GM06990 (cell line): Measurements from ENCODE around the gene SLC11A1.

Source experiments
- DNase-seq: peaks from one replicate; pipeline ENCODE4 v3.0.0-alpha.2; 2011; ENCODE audit not compliant: insufficient read length; ENCODE audit errors: extremely low read depth
- H3K27me3 ChIP-seq: replicated peaks from 2 replicates; pipeline ENCODE4 v1.6.0; 2011; ENCODE audit warnings: low read length; ENCODE audit not compliant: control insufficient read depth, insufficient read depth
- H3K36me3 ChIP-seq: 2 replicates; pipeline ENCODE4 v1.5.1; 2011; ENCODE audit warnings: low read length; ENCODE audit not compliant: control insufficient read depth, insufficient read depth
- H3K4me3 ChIP-seq: replicated peaks from 2 replicates; pipeline ENCODE4 v1.5.1; 2011; ENCODE audit warnings: low read depth, mild to moderate bottlenecking, control low read depth, low read length
- CTCF ChIP-seq: IDR thresholded peaks from 2 replicates; pipeline ENCODE4 v1.5.1; 2011; ENCODE audit warnings: low read length, control low read depth, mild to moderate bottlenecking, inconsistent platforms; ENCODE audit not compliant: insufficient read depth, poor library complexity, severe bottlenecking

The SLC11A1 gene

DNA sequence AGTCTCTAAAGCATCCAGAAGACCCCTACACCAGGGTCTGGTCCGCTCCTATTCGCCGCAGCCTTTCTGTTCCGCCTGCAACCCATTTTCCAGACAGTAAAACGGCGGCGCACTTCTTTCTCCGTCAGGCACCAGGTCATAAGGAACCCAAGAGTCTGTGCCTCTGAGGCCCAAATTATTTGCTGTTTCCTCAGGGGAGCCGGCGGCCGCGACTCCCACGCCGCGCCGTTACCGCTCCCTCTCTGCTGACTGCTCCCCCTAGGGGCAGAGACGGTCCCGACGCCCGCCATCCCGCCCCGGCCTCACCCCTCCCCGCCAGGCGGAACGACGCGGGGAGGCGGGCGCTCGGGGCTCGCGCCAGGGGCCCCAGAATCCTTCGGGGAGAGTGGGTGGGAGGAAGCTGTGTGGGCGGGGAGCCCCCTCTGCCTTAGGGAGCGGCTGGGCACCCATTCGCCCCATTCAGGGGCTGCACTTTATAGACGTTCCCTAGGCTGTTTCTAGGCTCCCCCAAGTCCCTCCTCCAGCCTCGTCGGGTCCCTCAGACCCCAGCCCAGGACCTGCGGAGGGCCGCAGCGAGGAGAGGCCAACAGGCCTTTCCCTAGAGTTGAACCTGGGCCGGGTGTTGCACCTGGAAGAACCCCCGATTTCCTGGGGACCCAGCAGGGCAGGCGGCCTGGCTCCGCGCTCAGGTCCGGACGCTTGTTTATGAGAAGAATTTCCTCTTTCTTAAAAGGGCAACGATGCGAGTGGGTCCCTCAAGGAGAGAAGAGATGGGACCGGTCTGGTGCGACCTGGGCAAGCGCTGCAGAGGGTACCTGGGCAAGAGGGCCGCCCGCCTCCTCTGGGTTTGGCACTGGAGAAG, 14.0 kb downstream of the SLC11A1 start:
- peak; percentile 83 for TF ChIP-seq CTCF
- DNase-seq, result peak; percentile 98
- no peaks in the 10 kb centered on the region for H3K27me3 ChIP-seq
- no peaks in the 10 kb centered on the region for H3K36me3 ChIP-seq
- H3K4me3 ChIP-seq, result peak overlapping the region; percentile 78

- DNase-seq, result peak; percentile 77
- no peaks in the 10 kb centered on the region for H3K27me3 ChIP-seq
- H3K4me3 ChIP-seq, result peak overlapping the region; percentile 78
- TF ChIP-seq CTCF, result no peak
- no peaks in the 10 kb centered on the region for H3K36me3 ChIP-seq
Observed at GRCh38 chr2:218396688-218397462, 14.8 kb downstream of the SLC11A1 start.

DNA sequence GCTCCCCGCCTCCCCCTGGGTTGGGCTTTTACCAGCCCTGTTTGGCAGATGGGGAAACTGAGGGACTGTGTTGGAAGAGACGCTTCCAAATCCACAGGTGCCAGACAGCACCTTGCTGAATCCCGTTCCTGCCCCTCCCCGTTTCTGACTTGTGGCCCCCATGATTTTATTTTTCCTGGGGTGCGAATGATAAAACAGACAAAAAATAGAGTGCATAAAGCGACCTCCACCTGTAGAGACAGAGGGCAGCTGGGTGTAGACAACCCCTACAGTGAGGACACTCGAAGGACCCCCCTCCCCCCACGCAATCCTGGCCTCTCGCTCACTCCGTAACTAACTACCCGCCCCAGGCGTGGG, 15.4 kb downstream of the SLC11A1 start:
- DNase-seq, result no peak
- Histone ChIP-seq H3K4me3 (peak overlapping the region; percentile 78), H3K27me3 (no peaks in the 10 kb centered on the region), H3K36me3 (peaks cover 3% of the 10 kb centered on the region)
- no peak for TF ChIP-seq CTCF

DNA sequence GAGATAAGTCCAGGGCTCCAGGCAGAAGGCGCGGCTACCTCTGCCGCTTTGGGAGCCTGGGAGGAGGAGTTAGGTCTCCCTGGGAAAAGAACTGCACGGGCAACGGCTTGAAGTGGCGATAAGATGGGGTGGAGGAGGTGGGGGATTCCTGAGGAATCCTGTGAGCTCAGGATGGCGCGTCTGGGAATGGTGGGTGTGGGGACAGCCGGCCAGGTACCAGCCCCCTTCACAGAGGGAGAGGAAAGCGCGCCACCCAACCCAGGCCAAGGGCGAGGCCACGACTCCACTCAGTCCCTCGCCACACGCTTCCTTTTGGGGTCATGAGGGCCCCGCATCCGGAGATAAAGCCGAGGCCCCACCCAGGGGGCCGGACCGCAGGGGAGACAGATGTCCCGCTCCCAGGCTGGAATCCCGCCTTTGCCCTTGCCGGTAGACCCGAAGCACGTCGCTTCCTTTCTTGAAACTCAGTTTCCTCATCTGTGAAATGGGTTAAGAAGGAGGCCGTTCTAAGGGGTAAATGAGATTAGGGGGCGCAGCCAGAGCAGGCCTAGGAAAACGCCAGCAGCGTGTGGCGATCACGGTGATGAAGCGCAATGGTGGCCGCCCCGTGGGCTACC, 15.9 kb downstream of the SLC11A1 start:
- peak overlapping the region; percentile 78 for H3K4me3 ChIP-seq
- no peaks in the 10 kb centered on the region for H3K27me3 ChIP-seq
- H3K36me3 ChIP-seq, result peaks cover 3% of the 10 kb centered on the region
- TF ChIP-seq CTCF, result no peak
- DNase-seq, result peak; percentile 85

DNA sequence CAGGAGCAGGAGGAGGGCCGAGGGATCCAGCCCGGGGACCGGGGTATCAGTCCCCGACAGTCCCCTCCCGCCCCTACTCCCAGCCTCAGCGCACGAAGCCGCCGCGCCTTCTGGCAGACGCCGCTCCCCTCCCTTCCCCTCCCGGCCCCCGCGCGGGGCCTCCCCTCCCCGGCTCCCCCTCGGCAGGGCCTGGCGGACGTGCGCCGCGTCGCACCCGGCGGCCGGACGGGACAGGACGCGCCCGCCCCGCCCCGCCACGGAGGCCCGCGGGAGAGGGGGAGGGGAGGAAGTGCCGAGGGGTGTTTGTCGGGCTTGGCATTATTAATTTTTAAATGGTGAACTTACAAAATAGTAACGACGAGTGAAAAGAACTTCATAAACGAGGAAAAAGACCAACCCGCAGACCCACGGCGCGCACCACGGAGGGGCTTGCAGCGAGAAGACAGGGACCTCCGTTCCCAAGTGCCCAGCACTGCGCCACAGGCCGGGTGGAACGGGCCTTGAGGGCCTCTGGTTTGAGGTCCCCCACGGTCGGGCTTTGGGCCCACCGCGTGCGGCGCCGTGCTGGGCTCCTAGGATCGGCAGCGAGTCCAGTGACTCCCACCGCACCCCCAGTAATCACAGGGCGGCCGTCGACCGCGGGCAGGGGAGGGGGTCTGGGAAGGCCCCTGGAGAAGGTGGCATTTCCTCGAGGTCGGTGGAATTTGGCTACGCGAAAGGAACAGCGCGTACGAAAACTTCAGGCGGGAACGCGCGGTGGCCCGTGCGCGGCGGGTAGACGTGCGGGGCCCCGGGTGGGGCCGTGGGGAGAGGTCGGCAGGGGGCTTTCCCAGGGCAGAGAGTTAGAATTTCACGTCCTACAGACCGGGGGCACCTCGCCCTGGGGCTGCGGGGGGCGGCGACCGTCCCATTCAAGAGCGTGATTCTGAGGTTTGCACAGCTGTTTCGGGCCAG, 16.6 kb downstream of the SLC11A1 start:
- Histone ChIP-seq H3K27me3 (no peaks in the 10 kb centered on the region), H3K4me3 (peak overlapping the region; percentile 78), H3K36me3 (peaks cover 5% of the 10 kb centered on the region)
- TF ChIP-seq CTCF, result no peak
- DNase-seq, result peak; percentile 87
